Ovary (tissue), 9 donors: ENCODE measurements around the gene AEN. TPM values are rescaled to one million over a fixed set of nuclear protein-coding genes. Genes with fewer than 3 reads are reported as not detected.

Experiments
- DNase-seq, 5 donors: peaks; one replicate each; pipeline ENCODE4 v3.0.0-alpha.2; 2019 to 2020
- H3K27ac ChIP-seq, 2 donors: fragments of 200-600 bp; one replicate each; pipeline versions ENCODE4 v1.5.1 to v1.8.0; 2019 to 2022
- H3K27me3 ChIP-seq: fragments of 200-600 bp; one replicate; pipeline ENCODE4 v1.8.0; 2022
- H3K36me3 ChIP-seq: fragments of 200-600 bp; sonication (generic); one replicate; pipeline ENCODE4 v1.5.1; 2019
- H3K4me1 ChIP-seq: one replicate; pipeline ENCODE4 v1.8.1; 2013; ENCODE audit warnings: mild to moderate bottlenecking, moderate library complexity; ENCODE audit not compliant: insufficient read depth
- H3K4me3 ChIP-seq: fragments of 200-600 bp; sonication (generic); one replicate; pipeline ENCODE4 v1.5.1; 2017
- H3K9me3 ChIP-seq, 2 donors: fragments of 200-600 bp in 1 of 2; sonication (generic) in 1 of 2; one replicate each; pipeline versions ENCODE4 v1.5.1 to v1.8.1; 2013 to 2019; ENCODE audit warnings: mild to moderate bottlenecking in 1 of 2, moderate library complexity in 1 of 2
- EP300 ChIP-seq: sonication (generic); formaldehyde crosslinking; IDR thresholded peaks from one replicate; pipeline ENCODE4 v1.6.1; 2017; ENCODE audit warnings: antibody characterized with exemption
- POLR2A ChIP-seq: fragments of 450-650 bp; IDR thresholded peaks from one replicate; pipeline ENCODE4 v1.6.1; 2017; ENCODE audit warnings: antibody characterized with exemption, mild to moderate bottlenecking, moderate library complexity
- WGBS, 3 donors: extraction: QIAGEN DNeasy Blood & Tissue Kit in 1 of 3; methylation state at CpG; one replicate each; pipeline versions ENCODE4 v1.1.5 to v1.1.7; 2013 to 2017; 5-methylcytosine and 5-hydroxymethylcytosine counted together
- intact Hi-C, 4 donors: fragments of 100-400 bp; cut with DNase I; formaldehyde crosslinking; loops; one replicate each; pipeline versions ENCODE4 v1.11.0 to v1.15.1; 2022 to 2023
- polyA plus RNA-seq, 2 donors: library from polyadenylated mRNA; stranded (reverse); fragments of 200-250 nt in 1 of 2; fragments of 350-450 nt in 1 of 2; fragmentation: Illumina TruSeq in 1 of 2; extraction: RNeasy Lipid Tissue Mini Kit (QIAGEN cat#74804) in 1 of 2; gene quantifications; one replicate each; pipeline ENCODE4 v1.2.3, GENCODE V29; 2013 to 2014
- total RNA-seq, 7 donors: library from RNA; depleted of rRNA in 2 of 7; stranded (reverse); fragments of >200 nt in 2 of 7; fragmentation: NEBNext Ultra II Directional in 3 of 7; extraction: Animal tissue kit (Norgen Biotek cat#: 25700) in 3 of 7; gene quantifications; one replicate each; pipeline versions ENCODE4 v1.1.0 to v1.2.4, GENCODE V29; 2016 to 2023
- TF ChIP-seq, protein P1 (sequence below), 3 donors: fragments of 450-650 bp in 2 of 3; fragments of 200-600 bp in 1 of 3; IDR thresholded peaks; one replicate each; pipeline versions ENCODE4 v1.5.1 to v1.8.0; 2016 to 2022; ENCODE audit warnings: antibody characterized with exemption in 3 of 3, mild to moderate bottlenecking in 1 of 3
- donor health status: DM: no; HTN: no; CAD: no; lungs with moderate emphysema.
- donor health status: DM: no; HTN: no; CAD: no.
- donor health status: Bipolar disorder and iron deficiency.
- donor health status: DM: yes; HTN: yes; CAD: no.
- donor health status: DM: no; HTN: no; CAD: no.
- donor health status: DM: yes; HTN: yes; CAD: no.

Gene AEN
- total and polyA plus RNA-seq, 9 donors = 6.9 to 27.1 (median 15.6) TPM

DNA sequence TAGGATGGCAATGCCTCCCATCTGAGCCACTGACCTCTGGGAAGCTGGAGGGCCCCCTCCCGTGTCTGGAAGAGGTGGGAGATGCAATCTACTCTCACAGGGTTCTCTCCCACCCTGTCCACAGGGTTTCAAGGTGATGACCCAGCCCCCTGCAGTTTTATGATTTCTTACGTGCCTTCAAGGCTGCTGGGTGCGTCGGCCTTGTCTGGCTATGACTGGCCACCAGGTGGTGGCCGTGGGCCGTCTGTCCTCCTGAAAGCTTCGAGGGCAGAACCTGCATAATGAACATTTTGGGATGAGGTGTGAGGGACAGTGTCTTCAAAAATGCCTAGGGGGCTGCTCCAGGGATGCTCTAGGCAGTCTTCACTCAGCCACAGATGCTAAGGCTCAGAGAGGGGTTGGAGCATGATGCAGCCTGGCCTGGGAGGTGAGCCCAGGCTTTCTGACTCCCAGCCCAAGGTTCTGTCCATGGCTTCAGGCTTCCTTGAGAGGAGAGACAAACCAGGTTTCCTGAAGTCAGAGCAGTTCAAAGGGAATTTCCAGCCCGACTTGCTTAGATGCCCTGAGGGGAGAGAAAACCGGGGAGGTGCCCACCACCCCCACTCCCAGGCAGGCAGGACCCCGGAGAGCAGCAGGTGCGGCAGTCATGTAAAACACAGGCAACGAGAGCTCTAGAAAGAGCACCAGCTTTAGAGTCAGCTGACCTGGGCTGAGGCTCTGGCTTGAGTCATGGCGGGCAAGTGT, 36.4 kb downstream of the AEN start:
- no peaks in the 10 kb centered on the region for H3K9me3 ChIP-seq
- no peaks in the 10 kb centered on the region for H3K27me3 ChIP-seq
- peak in 4 of 5 donors; percentile 49 to 70 (median 54) for DNase-seq
- no peak overlapping the region for H3K27ac ChIP-seq
- 21 to 30% (median 27%) methylated on average over 13 of the region's 13 CpGs for WGBS, 3 donors
- TF ChIP-seq POLR2A (no peak), EP300 (no peak)
- TF ChIP-seq, protein P1, sequence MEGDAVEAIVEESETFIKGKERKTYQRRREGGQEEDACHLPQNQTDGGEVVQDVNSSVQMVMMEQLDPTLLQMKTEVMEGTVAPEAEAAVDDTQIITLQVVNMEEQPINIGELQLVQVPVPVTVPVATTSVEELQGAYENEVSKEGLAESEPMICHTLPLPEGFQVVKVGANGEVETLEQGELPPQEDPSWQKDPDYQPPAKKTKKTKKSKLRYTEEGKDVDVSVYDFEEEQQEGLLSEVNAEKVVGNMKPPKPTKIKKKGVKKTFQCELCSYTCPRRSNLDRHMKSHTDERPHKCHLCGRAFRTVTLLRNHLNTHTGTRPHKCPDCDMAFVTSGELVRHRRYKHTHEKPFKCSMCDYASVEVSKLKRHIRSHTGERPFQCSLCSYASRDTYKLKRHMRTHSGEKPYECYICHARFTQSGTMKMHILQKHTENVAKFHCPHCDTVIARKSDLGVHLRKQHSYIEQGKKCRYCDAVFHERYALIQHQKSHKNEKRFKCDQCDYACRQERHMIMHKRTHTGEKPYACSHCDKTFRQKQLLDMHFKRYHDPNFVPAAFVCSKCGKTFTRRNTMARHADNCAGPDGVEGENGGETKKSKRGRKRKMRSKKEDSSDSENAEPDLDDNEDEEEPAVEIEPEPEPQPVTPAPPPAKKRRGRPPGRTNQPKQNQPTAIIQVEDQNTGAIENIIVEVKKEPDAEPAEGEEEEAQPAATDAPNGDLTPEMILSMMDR (IDR thresholded peaks at IDR 0.05) = peak; percentile 30 to 72 (median 57)
- H3K4me3 ChIP-seq = no peak overlapping the region
- H3K4me1 ChIP-seq = no peaks in the 10 kb centered on the region
- intact Hi-C loops = loop anchor here (5.0 to 10.0 kb wide), 3 partner anchors 175 to 180 kb away; no protein-coding TSS in a partner anchor
- H3K36me3 ChIP-seq = no peaks in the 10 kb centered on the region

DNA sequence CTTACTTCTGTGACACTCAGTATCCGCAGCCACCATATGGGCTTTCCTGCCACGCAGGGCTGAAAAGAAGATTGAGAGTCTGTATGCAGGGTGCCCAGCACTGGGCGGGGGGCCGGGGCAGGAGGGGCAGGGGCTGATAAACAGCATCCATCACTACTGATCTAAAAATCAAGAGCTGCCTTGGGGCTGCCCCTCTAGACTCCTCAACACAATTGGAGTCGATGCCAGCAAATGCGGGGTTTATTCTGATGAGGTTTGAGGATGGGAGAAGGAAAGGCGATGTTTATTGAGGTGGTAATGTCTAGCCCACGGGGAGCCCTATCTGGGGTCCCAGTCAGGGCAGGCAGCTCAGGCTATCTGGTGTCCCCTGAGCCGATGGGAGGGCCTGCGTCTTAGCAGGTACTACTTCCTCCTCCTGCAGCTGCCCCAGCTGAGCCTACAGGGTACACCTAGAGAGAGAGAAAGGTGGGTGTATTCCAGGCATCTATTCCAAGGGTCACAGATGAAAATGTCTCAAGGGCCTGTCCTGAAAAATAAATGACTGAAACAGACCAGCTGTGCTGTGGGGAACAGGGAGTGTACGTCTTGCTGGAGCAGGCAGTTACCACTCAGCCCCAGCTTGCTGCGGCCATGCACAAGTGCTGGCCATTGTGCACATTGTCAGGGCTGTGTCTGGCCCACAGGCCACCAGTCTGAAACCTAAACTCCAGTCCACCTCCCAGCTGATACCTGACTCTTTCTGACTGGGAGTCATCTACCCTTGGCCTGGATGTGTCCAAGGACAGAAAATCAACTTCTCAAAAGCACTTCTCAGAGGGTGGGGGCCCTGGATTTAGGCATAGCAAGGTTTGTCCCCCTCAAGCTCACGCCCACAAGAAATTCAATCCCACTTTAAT, 37.2 kb downstream of the AEN start:
- 79 to 84% (median 82%) methylated on average over 13 of the region's 13 CpGs for WGBS, 3 donors
- no peaks in the 10 kb centered on the region for H3K4me1 ChIP-seq
- TF ChIP-seq, protein P1 (IDR thresholded peaks at IDR 0.05) = no peak
- intact Hi-C loops = loop anchor here (5.0 to 10.0 kb wide), 3 partner anchors 174 to 179 kb away; no protein-coding TSS in a partner anchor
- H3K9me3 ChIP-seq = no peaks in the 10 kb centered on the region
- H3K27me3 ChIP-seq = no peaks in the 10 kb centered on the region
- H3K27ac ChIP-seq = no peak overlapping the region
- DNase-seq = no peak
- H3K4me3 ChIP-seq = no peak overlapping the region
- no peaks in the 10 kb centered on the region for H3K36me3 ChIP-seq

DNA sequence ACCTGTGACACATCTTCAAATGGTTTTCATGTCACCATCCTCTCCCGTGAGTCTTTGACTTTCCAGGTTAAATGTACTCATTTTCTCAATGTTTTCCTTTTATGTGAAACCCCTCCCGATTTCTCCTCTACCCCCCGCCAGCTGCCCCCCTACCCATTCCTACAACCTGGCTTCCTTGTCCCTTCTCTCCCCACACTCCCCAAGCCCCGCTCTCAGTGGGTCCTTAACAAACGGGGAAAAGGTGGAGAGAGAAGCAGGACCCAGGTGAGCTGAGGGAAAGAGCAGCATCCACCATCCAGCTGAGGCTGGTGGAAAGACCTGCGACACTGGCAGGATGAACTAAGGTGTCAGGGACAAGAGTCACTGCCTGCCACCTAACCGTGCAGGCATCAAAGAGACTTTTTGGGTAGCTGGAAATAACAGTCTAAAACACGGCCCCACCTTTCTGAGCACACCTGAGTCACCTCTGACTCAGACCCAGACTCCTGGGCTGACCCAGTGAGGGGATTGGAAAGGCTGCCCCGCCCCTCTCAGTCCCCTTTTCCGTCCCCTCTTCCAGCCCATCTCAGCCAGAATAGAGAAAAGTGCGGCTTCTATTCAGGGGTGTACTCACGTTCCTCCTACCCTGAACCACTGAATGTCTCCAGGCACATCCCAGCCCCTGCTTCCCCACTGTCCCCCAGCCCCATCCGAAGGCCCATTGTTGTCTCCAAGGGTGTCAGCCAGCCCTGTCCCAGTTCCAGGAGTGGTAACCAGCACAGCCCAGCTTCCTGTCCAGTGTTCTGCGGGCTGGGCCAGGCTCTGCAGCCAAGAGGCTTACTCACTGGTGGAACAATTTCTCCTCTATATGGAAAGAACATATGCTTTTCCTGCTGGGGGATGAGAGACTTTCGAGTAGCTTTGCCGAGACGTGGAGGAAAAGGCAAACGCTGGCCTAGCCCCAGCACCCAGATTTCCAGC, 38.1 kb downstream of the AEN start:
- 81 to 82% (median 81%) methylated on average over 18 of the region's 18 CpGs for WGBS, 3 donors
- no peaks in the 10 kb centered on the region for H3K36me3 ChIP-seq
- no peaks in the 10 kb centered on the region for H3K9me3 ChIP-seq
- TF ChIP-seq EP300 = no peak
- TF ChIP-seq, protein P1 (IDR thresholded peaks at IDR 0.05) = no peak
- TF ChIP-seq POLR2A = no peak
- intact Hi-C loops = loop anchor here (5.0 to 10.0 kb wide), 3 partner anchors 173 to 178 kb away; no protein-coding TSS in a partner anchor
- H3K27me3 ChIP-seq = no peaks in the 10 kb centered on the region
- no peak overlapping the region for H3K27ac ChIP-seq
- H3K4me1 ChIP-seq = no peaks in the 10 kb centered on the region
- no peak overlapping the region for H3K4me3 ChIP-seq
- no peak for DNase-seq
